IMR-90 (cell line): Measurements from ENCODE around the gene SUPV3L1. TPM values are rescaled to one million over a fixed set of nuclear protein-coding genes. Genes with fewer than 3 reads are reported as not detected.

Experiments used
- ATAC-seq: fragments of 200-7000 bp; cut with Tn5 transposase; 2 replicates; pipeline ENCODE4 v1.9.1; 2020; ENCODE audit warnings: low read depth, mild to moderate bottlenecking, moderate library complexity
- BruUV-seq: library from RNA; stranded (reverse); fragments of 400-500 nt; replicated peaks from 2 replicates; lab custom pipeline; 2021; lab: Mats Ljungman, UMichigan
- CTCF ChIA-PET: fragments of 300-600 bp; formaldehyde crosslinking; extraction: SDS; loops from one replicate; lab custom pipeline; 2021; ENCODE audit warnings: antibody characterized with exemption; lab: Yijun Ruan, JAX
- POLR2A ChIA-PET: fragments of 300-600 bp; sonication (Branson Sonifier 250); formaldehyde crosslinking; loops from one replicate; lab custom pipeline; 2022; ENCODE audit warnings: antibody characterized with exemption; ENCODE audit not compliant: unreplicated experiment; lab: Charles Lee
- DNase-seq: peaks from one replicate; pipeline ENCODE4 v3.0.0; 2013
- H2AFZ ChIP-seq: replicated peaks from 2 replicates; pipeline ENCODE3; 2013; ENCODE audit warnings: low read length, mild to moderate bottlenecking; ENCODE audit not compliant: poor library complexity
- H2AK5ac ChIP-seq: 2 replicates; pipeline ENCODE4 v1.6.1; 2013; ENCODE audit warnings: low read depth, low read length, inconsistent platforms
- H2AK9ac ChIP-seq: replicated peaks from 2 replicates; pipeline ENCODE3; 2013; ENCODE audit warnings: mild to moderate bottlenecking, low read depth, low read length, moderate library complexity; ENCODE audit not compliant: poor library complexity
- H2BK120ac ChIP-seq: 2 replicates; pipeline ENCODE4 v1.6.1; 2013; ENCODE audit warnings: low read depth, low read length, inconsistent platforms
- H2BK15ac ChIP-seq: 3 replicates; pipeline ENCODE4 v1.6.1; 2013; ENCODE audit warnings: low read depth, low read length, inconsistent platforms
- H2BK20ac ChIP-seq: 2 replicates; pipeline ENCODE4 v1.6.1; 2013; ENCODE audit warnings: low read depth, mild to moderate bottlenecking, inconsistent platforms, low read length, moderate library complexity
- H2BK5ac ChIP-seq: 2 replicates; pipeline ENCODE4 v1.6.1; 2013; ENCODE audit warnings: mild to moderate bottlenecking, low read depth, low read length, inconsistent platforms; ENCODE audit not compliant: poor library complexity, severe bottlenecking
- H3K14ac ChIP-seq: replicated peaks from 2 replicates; pipeline ENCODE4 v1.6.1; 2013; ENCODE audit warnings: low read depth, low read length, inconsistent platforms
- H3K18ac ChIP-seq: 2 replicates; pipeline ENCODE4 v1.6.1; 2013; ENCODE audit warnings: low read depth, low read length, control low read depth
- H3K23ac ChIP-seq: 2 replicates; pipeline ENCODE4 v1.6.1; 2013; ENCODE audit warnings: low read depth, low read length, inconsistent platforms
- H3K27ac ChIP-seq: 2 replicates; pipeline ENCODE4 v1.5.1; 2013; ENCODE audit warnings: mild to moderate bottlenecking, control low read depth, low read length; ENCODE audit not compliant: insufficient read depth
- H3K27me3 ChIP-seq: 2 replicates; pipeline ENCODE4 v1.6.1; 2013; ENCODE audit warnings: low read length; ENCODE audit not compliant: control insufficient read depth, insufficient read depth
- H3K36me3 ChIP-seq: 2 replicates; pipeline ENCODE4 v1.6.1; 2013; ENCODE audit warnings: low read length, mixed read lengths; ENCODE audit not compliant: control insufficient read depth, insufficient read depth
- H3K4ac ChIP-seq: 2 replicates; pipeline ENCODE4 v1.6.1; 2013; ENCODE audit warnings: low read depth, low read length, inconsistent platforms
- H3K4me1 ChIP-seq: 2 replicates; pipeline ENCODE4 v1.6.1; 2013; ENCODE audit warnings: low read length, mixed read lengths; ENCODE audit not compliant: control insufficient read depth, insufficient read depth
- H3K4me2 ChIP-seq: 2 replicates; pipeline ENCODE4 v1.6.1; 2013; ENCODE audit warnings: low read depth, mild to moderate bottlenecking, control low read depth, low read length, moderate library complexity
- H3K4me3 ChIP-seq: 2 replicates; pipeline ENCODE4 v1.5.1; 2013; ENCODE audit warnings: low read depth, mild to moderate bottlenecking, control low read depth, low read length, moderate library complexity; ENCODE audit not compliant: insufficient read depth
- H3K56ac ChIP-seq: 2 replicates; pipeline ENCODE4 v1.6.1; 2013; ENCODE audit warnings: low read length, inconsistent platforms; ENCODE audit not compliant: insufficient read depth; ENCODE audit errors: extremely low read depth
- H3K79me1 ChIP-seq, 2 experiments: 2 replicates each; pipeline ENCODE4 v1.6.1; 2013; ENCODE audit warnings: low read length in 2 of 2, inconsistent platforms in 1 of 2, low read depth in 1 of 2
- H3K9ac ChIP-seq: 2 replicates; pipeline ENCODE4 v1.6.1; 2013; ENCODE audit warnings: low read depth, low read length, control low read depth
- H3K9me1 ChIP-seq: 2 replicates; pipeline ENCODE4 v1.6.1; 2013; ENCODE audit warnings: low read length, inconsistent platforms; ENCODE audit not compliant: insufficient read depth
- H3K9me3 ChIP-seq: 2 replicates; pipeline ENCODE4 v1.6.1; 2013; ENCODE audit warnings: low read length; ENCODE audit not compliant: control insufficient read depth, insufficient read depth
- H4K20me1 ChIP-seq: 2 replicates; pipeline ENCODE4 v1.6.1; 2013; ENCODE audit warnings: low read length, inconsistent platforms; ENCODE audit not compliant: insufficient read depth
- H4K5ac ChIP-seq: 2 replicates; pipeline ENCODE4 v1.6.1; 2013; ENCODE audit warnings: mild to moderate bottlenecking, low read depth, low read length, control low read depth
- H4K8ac ChIP-seq, 2 experiments: 2 replicates each; pipeline ENCODE4 v1.6.1; 2013; ENCODE audit warnings: low read depth in 2 of 2, low read length in 2 of 2, control low read depth in 1 of 2, inconsistent platforms in 1 of 2
- H4K91ac ChIP-seq: 2 replicates; pipeline ENCODE4 v1.6.1; 2013; ENCODE audit warnings: low read depth, low read length, inconsistent platforms; ENCODE audit not compliant: insufficient read depth
- CEBPB ChIP-seq: IDR thresholded peaks from 2 replicates; pipeline ENCODE4 v1.6.1; 2012; ENCODE audit warnings: low read depth, low read length, improper control_type of control experiment
- SMC3 ChIP-seq: fragments of 150-350 bp; IDR thresholded peaks from 2 replicates; pipeline ENCODE4 v1.6.1; 2016; ENCODE audit warnings: low read depth, mild to moderate bottlenecking, antibody characterized with exemption, low read length, moderate library complexity
- WGBS, 2 experiments: methylation state at CpG; one replicate each; pipeline versions ENCODE4 v1.1.5 to v1.1.7; 2013; ENCODE audit warnings: missing lambda C conversion rate in 2 of 2; ENCODE audit not compliant: insufficient read length in 1 of 2; ENCODE audit errors: extremely low coverage in 2 of 2; 5-methylcytosine and 5-hydroxymethylcytosine counted together
- dilution Hi-C: fragments of 300-500 bp; cut with HindIII; formaldehyde crosslinking; loops from one replicate; pipeline ENCODE4 v1.14.3; 2018; ENCODE audit warnings: low sequenced_read_pairs; ENCODE audit not compliant: unreplicated experiment
- in situ Hi-C: fragments of 300-500 bp; cut with MboI; formaldehyde crosslinking; loops from 3 replicates; pipeline ENCODE4 v1.14.3; 2019; ENCODE audit warnings: low sequenced_read_pairs, inconsistent platforms, mixed read lengths
- intact Hi-C: fragments of 100-400 bp; cut with micrococcal nuclease; formaldehyde crosslinking; loops from 2 replicates; pipeline ENCODE4 v1.10.0; 2022
- polyA plus RNA-seq, 3 experiments: library from polyadenylated mRNA; depleted of rRNA; stranded (reverse); fragments of >200 nt; gene quantifications; 2 replicates each; pipeline ENCODE4 v1.2.3, GENCODE V29; 2012; ENCODE audit warnings: low replicate concordance in 1 of 3
- total RNA-seq: library from RNA; depleted of rRNA; stranded (reverse); fragments of >200 nt; gene quantifications from 2 replicates; pipeline ENCODE4 v1.2.3, GENCODE V29; 2012

The SUPV3L1 gene
- total and polyA plus RNA-seq, 2 of the 4 experiments (the other 2 are of a cell fraction) = 24.4 to 26.5 TPM

GRCh38 chr10:69202332-69202731 lies 22.3 kb downstream of the SUPV3L1 start:
- Histone ChIP-seq H4K91ac (no peak overlapping the region), H3K27ac (no peak overlapping the region), H3K27me3 (no peaks in the 10 kb centered on the region), H4K20me1 (no peaks in the 10 kb centered on the region), H3K56ac (no peak overlapping the region), H2BK5ac (no peak overlapping the region), H2BK120ac (no peak overlapping the region), H3K4me3 (no peak overlapping the region), H3K79me1 (no peaks in the 10 kb centered on the region), H4K8ac (no peak overlapping the region), H2AK9ac (no peak overlapping the region), H2BK20ac (no peak overlapping the region), H3K4me1 (no peaks in the 10 kb centered on the region), H3K23ac (no peak overlapping the region), H3K9me3 (no peaks in the 10 kb centered on the region), H2BK15ac (no peak overlapping the region), H3K18ac (no peak overlapping the region), H3K14ac (no peak overlapping the region), H2AK5ac (no peak overlapping the region), H3K9ac (no peak overlapping the region), H3K4ac (no peak overlapping the region), H3K9me1 (no peaks in the 10 kb centered on the region), H3K4me2 (no peak overlapping the region), H4K5ac (no peak overlapping the region), H3K36me3 (peaks cover 33% of the 10 kb centered on the region), H2AFZ (no peak overlapping the region)
- ChIA-PET CTCF (no interaction called here), POLR2A (no interaction called here)
- in situ Hi-C loops = no loop called here
- ATAC-seq (no peak), DNase-seq (peak; percentile 73)
- BruUV-seq = no TSS peak
- no CpG with 5 or more reads among the region's 1 CpG for WGBS, 2 experiments
- dilution Hi-C loops = no loop called here
- intact Hi-C loops = no loop called here
- TF ChIP-seq SMC3 (no peak), CEBPB (peak; percentile 49; the same call in 1 of the 2 replicates)
